Measurements from ENCODE around the gene HMCN2. TPM values are rescaled to one million over a fixed set of nuclear protein-coding genes. Genes with fewer than 3 reads are reported as not detected.

Gene HMCN2
- total RNA-seq, 4 donors from 2014 or later: 1.8 to 46.7 (median 24.4) TPM

DNA sequence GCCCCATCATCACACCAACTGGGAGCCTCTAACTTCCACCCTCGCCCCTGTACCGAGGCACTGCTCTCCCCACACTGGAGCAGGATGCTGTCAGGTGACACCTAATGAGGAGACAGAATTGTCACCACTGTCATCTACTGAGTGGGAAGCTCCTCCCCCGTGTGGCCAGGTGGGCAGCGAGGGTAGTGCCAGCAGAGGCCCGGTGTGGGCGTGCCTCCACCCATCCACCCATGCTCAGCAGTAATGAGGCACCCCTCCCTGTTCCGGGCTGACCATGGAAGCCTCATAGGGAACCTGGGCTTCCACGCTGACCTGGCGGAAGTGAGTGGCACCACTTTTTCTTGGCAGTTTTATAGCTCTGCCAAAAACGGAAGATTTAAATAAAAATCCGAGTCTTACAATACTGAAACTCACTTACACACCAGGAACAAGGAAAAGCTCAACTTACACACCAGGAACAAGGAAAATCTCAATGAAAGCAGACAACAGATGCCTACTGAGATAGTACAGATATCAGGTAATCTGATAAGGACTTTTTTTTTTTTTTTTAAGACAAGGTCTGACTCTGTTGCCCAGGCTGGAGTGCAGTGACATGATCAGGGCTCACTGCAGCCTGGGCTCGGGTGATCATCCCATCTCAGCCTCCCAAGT is 148.6 kb downstream of the HMCN2 start:
- H3K36me3 ChIP-seq: no peaks in the 10 kb centered on the region
- no peaks in the 10 kb centered on the region for H3K27me3 ChIP-seq
- TF ChIP-seq, protein P1, sequence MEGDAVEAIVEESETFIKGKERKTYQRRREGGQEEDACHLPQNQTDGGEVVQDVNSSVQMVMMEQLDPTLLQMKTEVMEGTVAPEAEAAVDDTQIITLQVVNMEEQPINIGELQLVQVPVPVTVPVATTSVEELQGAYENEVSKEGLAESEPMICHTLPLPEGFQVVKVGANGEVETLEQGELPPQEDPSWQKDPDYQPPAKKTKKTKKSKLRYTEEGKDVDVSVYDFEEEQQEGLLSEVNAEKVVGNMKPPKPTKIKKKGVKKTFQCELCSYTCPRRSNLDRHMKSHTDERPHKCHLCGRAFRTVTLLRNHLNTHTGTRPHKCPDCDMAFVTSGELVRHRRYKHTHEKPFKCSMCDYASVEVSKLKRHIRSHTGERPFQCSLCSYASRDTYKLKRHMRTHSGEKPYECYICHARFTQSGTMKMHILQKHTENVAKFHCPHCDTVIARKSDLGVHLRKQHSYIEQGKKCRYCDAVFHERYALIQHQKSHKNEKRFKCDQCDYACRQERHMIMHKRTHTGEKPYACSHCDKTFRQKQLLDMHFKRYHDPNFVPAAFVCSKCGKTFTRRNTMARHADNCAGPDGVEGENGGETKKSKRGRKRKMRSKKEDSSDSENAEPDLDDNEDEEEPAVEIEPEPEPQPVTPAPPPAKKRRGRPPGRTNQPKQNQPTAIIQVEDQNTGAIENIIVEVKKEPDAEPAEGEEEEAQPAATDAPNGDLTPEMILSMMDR (IDR thresholded peaks at IDR 0.05): no peak
- no peak for TF ChIP-seq POLR2A (IDR thresholded peaks at IDR 0.05)
- no peak overlapping the region for H3K27ac ChIP-seq
- intact Hi-C loops (cut with DNase I; ENCODE audit: low total_unique reads): no loop called here
- H3K4me1 ChIP-seq: no peaks in the 10 kb centered on the region
- no peak for DNase-seq
- no peaks in the 10 kb centered on the region for H3K9me3 ChIP-seq
- H3K4me3 ChIP-seq: no peak overlapping the region

DNA sequence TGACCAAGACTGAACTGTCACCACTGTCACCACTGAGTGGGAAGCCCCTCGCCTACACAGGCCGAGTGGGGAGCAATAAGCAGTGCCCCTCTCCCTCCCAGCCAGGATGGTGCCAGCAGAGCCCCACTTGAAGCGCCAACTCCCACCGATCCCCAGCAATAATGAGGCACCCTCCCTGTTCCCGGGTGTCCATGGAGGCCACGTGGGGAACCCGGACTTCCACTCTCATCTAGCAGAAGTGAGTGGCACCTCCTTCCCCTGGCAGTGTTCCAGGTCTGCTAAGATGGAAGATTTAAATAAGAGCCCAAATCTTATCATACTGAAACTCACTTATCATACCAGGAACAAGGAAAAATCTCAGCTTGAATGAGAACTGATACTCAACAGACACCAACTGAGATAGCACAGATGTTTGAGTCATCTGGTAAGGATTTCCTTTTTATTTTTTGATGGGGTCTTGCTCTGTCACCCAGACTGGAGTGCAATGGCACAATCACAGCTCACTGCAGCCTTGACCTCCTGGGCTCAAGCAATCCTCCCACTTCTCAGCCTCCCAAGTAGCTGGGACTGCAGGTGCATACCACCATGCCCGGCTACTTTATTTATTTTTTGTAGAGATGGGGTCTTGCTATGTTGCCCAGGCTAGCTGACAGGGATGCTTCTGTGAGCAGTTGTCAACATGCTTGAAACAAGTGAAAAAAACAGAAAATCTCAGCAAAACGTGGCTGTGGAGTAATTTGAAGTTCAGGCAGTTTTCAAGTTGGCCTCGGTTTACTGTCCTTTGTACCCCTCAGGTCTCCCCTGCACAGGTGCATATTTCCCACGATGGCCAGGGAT is 149.6 kb downstream of the HMCN2 start:
- Histone ChIP-seq H3K27ac (no peak overlapping the region), H3K4me1 (no peaks in the 10 kb centered on the region), H3K4me3 (no peak overlapping the region), H3K27me3 (no peaks in the 10 kb centered on the region), H3K9me3 (no peaks in the 10 kb centered on the region), H3K36me3 (no peaks in the 10 kb centered on the region)
- intact Hi-C loops (cut with DNase I; ENCODE audit: low total_unique reads): no loop called here
- no peak for DNase-seq
- TF ChIP-seq, protein P1 (IDR thresholded peaks at IDR 0.05): no peak
- no peak for TF ChIP-seq POLR2A (IDR thresholded peaks at IDR 0.05)

DNA sequence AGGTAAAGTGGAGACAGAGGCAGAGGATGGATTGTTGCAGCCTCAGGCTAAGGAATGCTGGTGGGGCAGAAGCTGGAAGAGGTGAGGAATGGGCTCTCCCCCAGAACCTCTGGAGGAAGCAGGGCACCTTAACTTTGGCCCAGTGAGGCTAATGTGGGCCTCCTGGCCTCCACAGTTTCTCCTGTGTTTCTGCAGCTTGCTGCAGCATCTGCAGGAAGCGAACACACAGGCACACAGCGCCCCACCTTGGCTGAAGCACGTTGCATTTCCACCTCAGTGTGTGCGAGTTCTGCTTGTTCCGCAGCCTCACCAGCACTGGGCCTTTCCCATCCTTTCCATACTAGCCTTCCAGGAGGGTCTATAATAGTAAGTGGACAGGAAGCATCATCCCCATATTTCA is 152.0 kb downstream of the HMCN2 start:
- TF ChIP-seq, protein P1 (IDR thresholded peaks at IDR 0.05): no peak
- TF ChIP-seq POLR2A (IDR thresholded peaks at IDR 0.05): no peak
- DNase-seq: no peak
- Histone ChIP-seq H3K27ac (no peak overlapping the region), H3K4me3 (no peak overlapping the region), H3K9me3 (no peaks in the 10 kb centered on the region), H3K36me3 (no peaks in the 10 kb centered on the region), H3K27me3 (no peaks in the 10 kb centered on the region), H3K4me1 (no peaks in the 10 kb centered on the region)
- intact Hi-C loops (cut with DNase I; ENCODE audit: low total_unique reads): no loop called here

DNA sequence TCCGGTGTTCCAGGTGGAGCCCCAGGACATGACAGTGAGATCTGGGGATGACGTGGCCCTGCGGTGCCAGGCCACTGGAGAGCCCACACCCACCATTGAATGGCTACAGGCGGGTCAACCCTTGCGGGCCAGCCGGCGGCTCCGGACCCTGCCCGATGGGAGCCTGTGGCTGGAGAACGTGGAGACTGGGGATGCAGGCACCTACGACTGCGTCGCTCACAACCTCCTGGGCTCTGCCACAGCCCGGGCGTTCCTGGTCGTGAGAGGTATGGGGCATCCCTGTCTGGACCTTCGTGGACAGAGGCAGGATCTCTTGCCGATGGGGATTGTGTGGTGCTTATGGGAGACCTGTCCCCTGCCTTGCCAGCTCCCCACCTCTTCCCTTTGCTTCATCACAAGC is 153.2 kb downstream of the HMCN2 start:
- TF ChIP-seq POLR2A (IDR thresholded peaks at IDR 0.05): no peak
- TF ChIP-seq, protein P1 (IDR thresholded peaks at IDR 0.05): no peak
- DNase-seq: no peak
- H3K27ac ChIP-seq: no peak overlapping the region

DNA sequence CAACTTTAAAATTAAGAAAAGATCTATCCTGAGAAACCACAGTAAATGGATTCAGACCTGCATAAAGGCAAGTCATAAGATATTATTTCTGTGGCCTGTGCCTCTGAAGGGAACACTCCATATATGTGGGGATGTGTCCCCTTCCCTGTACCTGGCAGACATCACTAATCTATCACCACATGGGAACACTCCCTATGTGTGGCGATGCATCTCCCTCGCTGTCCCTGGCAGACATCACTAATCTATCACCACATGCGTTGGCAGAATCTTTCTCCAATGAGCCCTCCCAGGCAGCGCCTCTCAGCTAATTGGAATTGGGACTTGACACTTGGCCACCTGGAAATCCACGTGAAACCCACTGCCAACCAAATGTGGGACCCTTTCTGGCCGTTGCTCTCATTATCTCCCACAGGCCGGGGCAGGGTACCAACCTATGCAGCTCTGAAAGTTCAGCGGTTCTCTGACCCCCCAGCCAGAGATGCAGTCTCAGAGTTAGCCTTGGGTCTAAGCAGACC is 154.0 kb downstream of the HMCN2 start:
- intact Hi-C loops (cut with DNase I; ENCODE audit: low total_unique reads): no loop called here
- Histone ChIP-seq H3K27ac (no peak overlapping the region), H3K27me3 (no peaks in the 10 kb centered on the region), H3K4me1 (no peaks in the 10 kb centered on the region), H3K4me3 (no peak overlapping the region), H3K36me3 (no peaks in the 10 kb centered on the region), H3K9me3 (no peaks in the 10 kb centered on the region)
- TF ChIP-seq POLR2A (IDR thresholded peaks at IDR 0.05): no peak
- TF ChIP-seq, protein P1 (IDR thresholded peaks at IDR 0.05): no peak
- DNase-seq: no peak

More for the DNA sequence above, 153.2 kb downstream of the HMCN2 start:
- Histone ChIP-seq H3K36me3 (no peaks in the 10 kb centered on the region), H3K4me1 (no peaks in the 10 kb centered on the region), H3K9me3 (no peaks in the 10 kb centered on the region), H3K27me3 (no peaks in the 10 kb centered on the region), H3K4me3 (no peak overlapping the region)
- intact Hi-C loops (cut with DNase I; ENCODE audit: low total_unique reads): no loop called here

Data from uterus (tissue), 4 donors.